DND-41 (cell line): ENCODE data around the gene CLASP1.

ENCODE experiments used
- ATAC-seq: fragments of 200-7000 bp; cut with Tn5 transposase; 3 replicates; pipeline ENCODE4 v1.9.1; 2021; ENCODE audit warnings: low read depth; ENCODE audit not compliant: insufficient read depth
- DNase-seq: peaks from one replicate; pipeline ENCODE4 v3.0.0-alpha.2; 2020
- H2AFZ ChIP-seq: 2 replicates; pipeline ENCODE4 v1.6.0; 2012; ENCODE audit warnings: low read depth, low read length
- H3K27ac ChIP-seq: 2 replicates; pipeline ENCODE4 v1.5.1; 2012; ENCODE audit warnings: low read length, inconsistent platforms
- H3K27me3 ChIP-seq: fragments of 200-600 bp; sonication (generic); 2 replicates; pipeline ENCODE4 v1.6.0; 2012; ENCODE audit warnings: low read length, mild to moderate bottlenecking, inconsistent platforms; ENCODE audit not compliant: insufficient read depth, poor library complexity
- H3K36me3 ChIP-seq: 2 replicates; pipeline ENCODE4 v1.5.1; 2012; ENCODE audit warnings: low read length, inconsistent platforms; ENCODE audit not compliant: insufficient read depth
- H3K4me1 ChIP-seq: 2 replicates; pipeline ENCODE4 v1.5.1; 2012; ENCODE audit warnings: mild to moderate bottlenecking, low read length; ENCODE audit not compliant: insufficient read depth
- H3K4me2 ChIP-seq: 2 replicates; pipeline ENCODE4 v1.6.0; 2012; ENCODE audit warnings: mild to moderate bottlenecking, moderate library complexity, low read length, inconsistent platforms; ENCODE audit not compliant: insufficient read depth
- H3K4me3 ChIP-seq, 2 experiments: fragments of 200-600 bp in 1 of 2; shearing (Covaris generic) in 1 of 2; 2 replicates each; pipeline ENCODE4 v1.5.1; 2012 to 2016; ENCODE audit warnings: inconsistent platforms in 2 of 2, low read length in 2 of 2, mild to moderate bottlenecking in 2 of 2, low read depth in 1 of 2, moderate library complexity in 1 of 2
- H3K79me2 ChIP-seq: 2 replicates; pipeline ENCODE4 v1.6.0; 2012; ENCODE audit warnings: low read length, inconsistent platforms; ENCODE audit not compliant: insufficient read depth
- H3K9ac ChIP-seq: 2 replicates; pipeline ENCODE4 v1.6.0; 2012; ENCODE audit warnings: low read depth, mild to moderate bottlenecking, inconsistent platforms, low read length, moderate library complexity
- H3K9me3 ChIP-seq: 2 replicates; pipeline ENCODE4 v1.5.1; 2012; ENCODE audit warnings: low read length, moderate library complexity, mild to moderate bottlenecking, inconsistent platforms; ENCODE audit not compliant: insufficient read depth, severe bottlenecking
- H4K20me1 ChIP-seq: 2 replicates; pipeline ENCODE4 v1.6.0; 2012; ENCODE audit warnings: low read length; ENCODE audit not compliant: insufficient read depth
- CTCF ChIP-seq: IDR thresholded peaks from 2 replicates; pipeline ENCODE4 v1.5.1; 2012; ENCODE audit warnings: borderline replicate concordance, low read length, moderate library complexity, mild to moderate bottlenecking; ENCODE audit not compliant: poor library complexity, severe bottlenecking; ENCODE audit errors: extremely low read depth
- EZH2 ChIP-seq: IDR thresholded peaks from 3 replicates; pipeline ENCODE4 v1.6.1; 2012; ENCODE audit warnings: borderline replicate concordance, low read depth, mild to moderate bottlenecking, moderate library complexity, low read length, inconsistent platforms; ENCODE audit not compliant: severe bottlenecking

Gene CLASP1

DNA sequence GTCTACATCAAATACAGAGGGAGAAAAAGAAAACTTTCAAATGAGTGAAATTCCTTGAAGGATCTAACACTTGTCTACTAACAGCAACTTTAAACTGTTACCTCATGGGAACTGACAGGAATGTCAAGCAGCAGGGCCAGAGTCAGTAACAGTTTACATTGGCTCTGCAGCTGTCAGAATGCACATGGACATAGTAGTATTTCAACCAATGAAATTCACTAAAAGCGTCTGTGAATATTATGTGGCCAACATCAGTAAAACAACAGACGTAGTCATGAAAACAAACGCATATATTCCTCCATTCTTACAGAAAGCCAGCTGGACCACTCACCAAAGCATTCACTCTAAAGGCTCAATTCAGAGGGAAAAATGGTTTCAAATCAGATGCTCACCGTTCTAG is 197.9 kb downstream of the CLASP1 start:
- Histone ChIP-seq H2AFZ (no peak overlapping the region), H3K4me2 (no peak overlapping the region), H3K27ac (no peak overlapping the region), H4K20me1 (peaks cover 3% of the 10 kb centered on the region; the same call in 1 of the 2 replicates), H3K9ac (no peak overlapping the region), H3K4me1 (no peaks in the 10 kb centered on the region), H3K9me3 (no peaks in the 10 kb centered on the region), H3K27me3 (no peaks in the 10 kb centered on the region), H3K79me2 (no peaks in the 10 kb centered on the region), H3K4me3 (no peak overlapping the region), H3K36me3 (peaks cover 83% of the 10 kb centered on the region)
- ATAC-seq, result no peak
- no peak for DNase-seq
- TF ChIP-seq EZH2, result no peak
- TF ChIP-seq CTCF, result no peak

GRCh38 chr2:121450301-121450700 is 199.0 kb downstream of the CLASP1 start:
- no peaks in the 10 kb centered on the region for H3K27me3 ChIP-seq
- TF ChIP-seq CTCF (no peak), EZH2 (no peak)

DNA sequence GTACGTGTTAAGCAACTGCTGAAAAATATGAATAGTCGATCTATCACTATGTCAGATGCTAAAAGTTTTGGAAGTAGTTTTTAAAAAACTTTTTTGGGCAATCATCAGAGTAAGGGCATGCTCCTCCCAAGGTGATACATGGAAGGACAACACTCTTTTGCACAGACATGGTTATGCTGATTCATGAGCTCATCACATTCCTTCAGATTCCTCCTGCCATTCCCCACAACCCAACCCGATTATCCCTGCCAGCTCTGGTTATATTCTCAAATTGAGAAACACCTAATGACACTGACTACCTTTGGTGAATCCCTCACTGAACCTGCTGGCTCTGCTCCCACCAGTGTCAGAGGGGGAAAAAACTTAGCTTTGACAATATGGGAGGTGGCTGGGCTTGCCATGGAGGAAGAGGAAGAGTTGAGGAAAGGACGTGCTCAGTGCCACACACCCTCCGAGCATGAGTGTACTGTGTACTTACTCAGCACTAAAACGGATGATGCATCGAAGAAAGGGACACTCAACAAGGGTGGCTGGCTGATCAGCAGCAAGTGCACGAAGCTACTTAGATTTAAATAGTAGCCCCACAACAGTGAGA is 202.5 kb downstream of the CLASP1 start:
- ATAC-seq, result no peak
- peaks cover 85% of the 10 kb centered on the region for H3K36me3 ChIP-seq
- no peaks in the 10 kb centered on the region for H3K79me2 ChIP-seq

More at GRCh38 chr2:121450301-121450700, 199.0 kb downstream of the CLASP1 start:
- H3K9ac ChIP-seq, result no peak overlapping the region
- H2AFZ ChIP-seq, result no peak overlapping the region
- H3K36me3 ChIP-seq, result peaks cover 87% of the 10 kb centered on the region
- H4K20me1 ChIP-seq, result peaks cover 3% of the 10 kb centered on the region; the same call in 1 of the 2 replicates
- H3K9me3 ChIP-seq, result no peaks in the 10 kb centered on the region
- ATAC-seq (no peak), DNase-seq (no peak)
- no peak overlapping the region for H3K27ac ChIP-seq
- no peaks in the 10 kb centered on the region for H3K4me1 ChIP-seq
- H3K4me3 ChIP-seq, result no peak overlapping the region
- H3K79me2 ChIP-seq, result no peaks in the 10 kb centered on the region
- no peak overlapping the region for H3K4me2 ChIP-seq

More for the DNA sequence above, 202.5 kb downstream of the CLASP1 start:
- no peaks in the 10 kb centered on the region for H3K4me1 ChIP-seq
- no peak overlapping the region for H3K27ac ChIP-seq
- DNase-seq, result no peak
- no peak overlapping the region for H3K4me3 ChIP-seq
- no peak overlapping the region for H3K9ac ChIP-seq
- H3K27me3 ChIP-seq, result no peaks in the 10 kb centered on the region
- no peak overlapping the region for H3K4me2 ChIP-seq
- no peak for TF ChIP-seq CTCF
- no peak for TF ChIP-seq EZH2
- H2AFZ ChIP-seq, result no peak overlapping the region
- H4K20me1 ChIP-seq, result no peaks in the 10 kb centered on the region
- no peaks in the 10 kb centered on the region for H3K9me3 ChIP-seq
